ENCODE data around the gene ARRB1.

DNA sequence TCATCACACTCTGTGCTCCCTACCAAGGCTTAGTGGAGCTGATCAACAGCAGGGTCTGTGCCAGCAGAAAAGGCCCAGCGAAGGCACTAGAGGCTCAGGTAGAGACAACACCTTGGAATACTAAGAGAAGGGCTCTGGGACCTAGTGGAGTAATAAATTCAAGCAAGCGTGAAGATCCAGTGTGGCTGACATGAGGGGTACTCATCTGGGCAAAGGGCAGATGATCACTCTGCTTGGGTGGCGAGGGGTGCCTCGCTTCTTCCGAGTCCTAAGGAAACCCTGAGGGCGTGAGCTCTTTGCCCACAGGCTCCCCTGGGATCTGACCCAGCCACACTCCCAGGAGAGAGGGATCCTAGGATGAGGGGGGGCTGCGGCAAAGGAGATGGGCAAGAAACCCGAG is 114.4 kb downstream of the ARRB1 start:
- no peak for TF ChIP-seq CTCF (IDR thresholded peaks at IDR 0.05)
- no peak for TF ChIP-seq ZFX (IDR thresholded peaks at IDR 0.05; ENCODE audit: borderline replicate concordance)

All from 22Rv1 (cell line).